HUES64 (cell line): ENCODE measurements around the gene SLC43A3.

Experiments
- H3K27ac ChIP-seq: 2 replicates; pipeline ENCODE4 v1.7.0; 2013; ENCODE audit warnings: low read depth, low read length, inconsistent platforms
- H3K27me3 ChIP-seq: 2 replicates; pipeline ENCODE4 v1.6.1; 2013; ENCODE audit warnings: mild to moderate bottlenecking, low read length; ENCODE audit not compliant: insufficient read depth
- H3K36me3 ChIP-seq: 2 replicates; pipeline ENCODE4 v1.6.1; 2013; ENCODE audit warnings: mild to moderate bottlenecking, low read length; ENCODE audit not compliant: insufficient read depth
- H3K4me1 ChIP-seq: 2 replicates; pipeline ENCODE4 v1.6.1; 2013; ENCODE audit warnings: mild to moderate bottlenecking, low read length, moderate library complexity; ENCODE audit not compliant: insufficient read depth
- H3K4me3 ChIP-seq: 2 replicates; pipeline ENCODE4 v1.5.1; 2013; ENCODE audit warnings: mild to moderate bottlenecking, low read length, moderate library complexity
- H3K9ac ChIP-seq: 2 replicates; pipeline ENCODE4 v1.6.1; 2013; ENCODE audit warnings: mild to moderate bottlenecking, low read depth, low read length
- H3K9me3 ChIP-seq: 2 replicates; pipeline ENCODE4 v1.6.1; 2013; ENCODE audit warnings: low read depth, low read length; ENCODE audit not compliant: insufficient read depth
- WGBS: fragments of 150-250, 120-280 bp; methylation state at CpG from one replicate; pipeline ENCODE4 v1.1.7; 2013; ENCODE audit warnings: missing lambda C conversion rate; 5-methylcytosine and 5-hydroxymethylcytosine counted together

SLC43A3 gene

DNA sequence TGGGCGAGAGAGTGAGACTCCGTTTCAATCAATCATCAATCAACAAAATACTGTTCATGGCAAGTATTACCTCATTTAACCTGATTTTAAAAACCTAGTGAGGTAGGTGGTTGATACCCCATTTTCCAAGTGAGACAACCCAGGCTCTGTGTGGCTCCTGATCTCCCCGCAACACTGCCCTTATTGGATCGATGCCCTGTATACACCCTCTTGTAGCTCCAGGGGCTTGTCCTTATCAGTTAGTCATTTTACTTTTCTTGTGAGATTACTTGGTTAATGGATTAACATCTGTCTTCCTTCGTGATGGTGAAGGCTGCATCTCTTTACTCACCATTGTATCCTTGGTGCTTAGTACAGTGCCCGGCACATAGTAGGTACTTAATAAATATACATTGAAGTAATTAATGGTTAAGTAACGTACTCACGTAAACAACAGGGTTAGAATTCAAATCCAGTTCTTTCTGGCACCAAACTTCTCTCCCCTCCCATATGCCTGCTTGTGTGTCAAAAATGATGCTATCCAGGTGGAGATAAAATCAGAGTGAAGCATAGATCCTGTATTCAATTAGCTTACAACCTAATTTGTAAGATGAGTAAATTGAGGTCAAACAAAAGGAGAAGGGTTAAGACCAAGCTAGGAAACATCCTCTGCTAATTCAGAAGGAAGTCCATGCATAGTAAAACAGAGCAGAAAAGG, 34.7 kb downstream of the SLC43A3 start:
- H3K4me3 ChIP-seq, result no peak overlapping the region
- WGBS, result 76% methylated on average over 4 of the region's 8 CpGs
- H3K4me1 ChIP-seq, result no peaks in the 10 kb centered on the region
- H3K36me3 ChIP-seq, result no peaks in the 10 kb centered on the region
- peaks cover 4% of the 10 kb centered on the region; the same call in 1 of the 2 replicates for H3K27me3 ChIP-seq
- no peaks in the 10 kb centered on the region for H3K9me3 ChIP-seq
- H3K9ac ChIP-seq, result no peak overlapping the region
- H3K27ac ChIP-seq, result no peak overlapping the region

DNA sequence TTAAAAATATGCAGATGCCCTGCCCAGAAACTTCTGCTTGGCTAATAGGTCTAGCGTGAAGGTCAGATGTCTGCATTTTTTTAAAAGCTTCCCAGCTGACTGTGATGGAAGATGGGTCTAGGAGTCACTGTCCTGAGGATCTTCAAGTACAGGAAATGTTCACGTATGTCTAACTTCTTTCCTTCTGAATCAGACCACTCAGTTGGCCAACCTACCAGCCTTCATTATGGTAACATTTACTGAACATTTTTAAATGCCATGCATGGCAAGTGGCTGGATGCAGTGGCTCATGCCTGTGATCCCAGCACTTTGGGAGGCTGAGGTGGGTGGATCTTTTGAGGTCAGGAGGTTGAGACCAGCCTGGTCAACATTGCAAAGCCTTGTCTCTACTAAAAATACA, 35.4 kb downstream of the SLC43A3 start:
- Histone ChIP-seq H3K36me3 (no peaks in the 10 kb centered on the region), H3K9me3 (no peaks in the 10 kb centered on the region), H3K4me3 (no peak overlapping the region), H3K4me1 (no peaks in the 10 kb centered on the region), H3K9ac (no peak overlapping the region), H3K27me3 (peaks cover 4% of the 10 kb centered on the region; the same call in 1 of the 2 replicates), H3K27ac (no peak overlapping the region)
- 86% methylated on average over 2 of the region's 2 CpGs for WGBS

DNA sequence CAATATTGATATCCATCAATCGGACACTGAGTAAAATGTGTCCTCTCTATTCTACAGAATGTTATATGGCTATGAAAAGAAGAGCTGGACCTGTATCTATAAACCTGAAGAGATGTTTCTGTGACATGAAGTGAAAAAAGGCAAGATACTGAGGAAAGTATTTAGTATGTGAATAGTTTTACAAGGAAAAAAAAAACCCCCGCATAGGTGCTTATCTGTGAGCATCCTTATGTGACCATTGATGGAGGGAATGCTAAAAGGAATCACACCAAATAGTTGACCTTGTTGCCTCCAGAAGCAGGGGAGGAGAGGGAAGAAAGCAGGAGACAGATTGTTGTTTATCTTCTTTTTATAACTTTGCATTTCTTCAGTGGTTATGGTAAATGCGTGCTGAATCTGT, 35.8 kb downstream of the SLC43A3 start:
- no peak overlapping the region for H3K4me3 ChIP-seq
- H3K27me3 ChIP-seq, result peaks cover 4% of the 10 kb centered on the region; the same call in 1 of the 2 replicates
- H3K4me1 ChIP-seq, result no peaks in the 10 kb centered on the region
- 88% methylated on average over 2 of the region's 3 CpGs for WGBS
- H3K9me3 ChIP-seq, result no peaks in the 10 kb centered on the region
- H3K9ac ChIP-seq, result no peak overlapping the region
- no peak overlapping the region for H3K27ac ChIP-seq
- H3K36me3 ChIP-seq, result no peaks in the 10 kb centered on the region

DNA sequence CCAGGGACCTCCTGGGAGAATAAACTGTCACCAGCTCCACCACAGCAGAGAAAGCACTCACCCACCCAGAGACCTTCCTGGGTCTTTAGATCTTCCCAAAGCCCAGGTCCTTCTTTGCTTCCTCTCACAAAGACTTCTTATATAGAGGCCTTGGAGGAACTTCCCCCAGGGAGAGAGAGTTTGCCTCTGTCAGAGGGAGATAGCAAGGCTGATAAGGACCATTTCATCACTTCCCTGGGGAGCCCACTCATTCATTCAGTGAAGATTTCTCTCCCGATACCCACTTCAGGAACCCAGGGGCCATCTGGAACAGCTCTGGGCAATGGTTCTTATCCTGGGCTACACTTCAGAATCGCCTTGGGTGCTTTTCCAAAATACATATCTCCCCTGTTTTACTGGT, 36.4 kb downstream of the SLC43A3 start, which contains the start of gene PRG2:
Gene PRG2, minus strand, starts transcription at position 116 of the 400 bp plus-strand sequence. CDS start 706 bp downstream, outside the sequence.
- Histone ChIP-seq H3K36me3 (no peaks in the 10 kb centered on the region), H3K27me3 (peaks cover 4% of the 10 kb centered on the region; the same call in 1 of the 2 replicates), H3K9me3 (no peaks in the 10 kb centered on the region), H3K9ac (no peak within 1 kb of the TSS), H3K27ac (no peak within 1 kb of the TSS), H3K4me3 (no peak within 1 kb of the TSS), H3K4me1 (no peaks in the 10 kb centered on the region)
- 80% methylated on average over 2 of the region's 2 CpGs for WGBS

DNA sequence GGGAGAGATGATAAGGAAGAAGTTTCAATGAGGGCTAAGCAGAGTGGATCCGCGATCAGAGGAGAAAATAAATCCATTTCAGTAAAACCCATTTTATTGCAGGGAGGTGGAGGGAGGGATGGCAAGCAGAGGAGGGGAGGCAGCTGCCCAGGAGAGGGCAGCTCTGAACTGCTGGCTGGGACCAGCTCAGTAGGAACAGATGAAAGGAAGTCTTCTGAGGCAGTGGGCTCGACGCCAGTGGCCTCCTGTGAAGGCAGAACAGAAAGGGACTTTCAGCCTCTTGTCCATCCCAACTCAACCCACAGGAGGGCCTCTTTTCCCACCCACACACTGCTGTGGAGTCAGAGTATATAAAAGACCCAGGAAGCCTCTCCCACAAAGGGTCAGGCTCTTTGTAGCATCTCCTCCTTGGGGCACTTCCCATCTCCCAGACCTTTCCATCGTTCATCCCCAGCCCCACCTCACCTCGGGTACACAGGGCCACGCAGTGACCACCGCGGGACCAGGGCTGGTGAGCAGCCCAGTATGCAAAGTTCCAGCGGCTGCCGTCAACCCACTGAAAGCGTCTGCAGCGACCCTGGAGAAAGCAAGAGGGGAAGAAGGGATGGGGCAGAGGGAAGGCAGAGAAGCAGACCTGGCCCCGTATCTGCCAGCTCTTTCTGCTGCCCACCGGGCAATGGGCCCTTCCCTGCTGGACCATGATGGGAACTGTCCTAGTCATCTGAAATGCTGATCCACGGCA, 39.5 kb downstream of the SLC43A3 start:
- no peak overlapping the region for H3K9ac ChIP-seq
- no peak overlapping the region for H3K4me3 ChIP-seq
- H3K27ac ChIP-seq, result no peak overlapping the region
- H3K27me3 ChIP-seq, result peaks cover 4% of the 10 kb centered on the region; the same call in 1 of the 2 replicates
- H3K9me3 ChIP-seq, result no peaks in the 10 kb centered on the region
- no peaks in the 10 kb centered on the region for H3K4me1 ChIP-seq
- no peaks in the 10 kb centered on the region for H3K36me3 ChIP-seq
- 86% methylated on average over 16 of the region's 16 CpGs for WGBS

DNA sequence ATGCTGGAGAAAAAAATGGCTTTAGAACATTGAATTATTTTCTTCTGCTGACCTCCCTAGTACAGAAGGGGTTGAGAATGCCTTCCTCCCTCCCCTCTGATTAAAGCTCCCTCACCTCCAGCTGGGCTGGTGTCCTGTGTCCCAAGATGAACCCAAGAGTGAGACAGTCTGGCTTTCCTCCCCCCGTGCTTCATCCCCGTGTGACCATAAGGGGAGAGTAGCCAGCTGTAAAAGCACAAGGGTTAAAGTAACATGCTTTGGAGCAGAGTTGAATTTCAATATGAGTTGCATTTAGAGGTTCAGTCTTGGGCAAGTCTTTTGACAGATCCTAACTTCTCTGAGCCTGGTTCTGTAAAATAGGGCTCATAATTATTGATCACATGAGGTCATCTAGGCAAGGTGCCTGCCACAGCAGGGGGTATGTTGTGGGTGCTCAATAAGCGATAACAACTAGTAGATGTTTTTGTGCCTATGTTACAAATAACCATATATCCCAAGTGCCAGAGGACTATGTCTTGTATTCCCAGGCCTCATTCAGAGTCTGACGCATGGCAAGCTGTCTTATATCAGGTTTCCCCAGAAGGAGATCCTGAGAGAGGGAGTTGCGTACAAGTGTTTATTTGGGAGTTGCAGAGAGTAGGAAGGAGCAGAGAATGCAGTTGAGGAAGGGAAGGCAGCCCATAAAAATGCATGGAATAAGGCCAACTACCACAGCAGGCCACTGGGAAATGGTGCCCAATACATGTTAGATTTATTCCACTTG, 40.6 kb downstream of the SLC43A3 start:
- Histone ChIP-seq H3K27me3 (peaks cover 4% of the 10 kb centered on the region; the same call in 1 of the 2 replicates), H3K4me1 (no peaks in the 10 kb centered on the region), H3K4me3 (no peak overlapping the region), H3K9me3 (no peaks in the 10 kb centered on the region), H3K36me3 (no peaks in the 10 kb centered on the region), H3K27ac (no peak overlapping the region), H3K9ac (no peak overlapping the region)
- 86% methylated on average over 4 of the region's 5 CpGs for WGBS

DNA sequence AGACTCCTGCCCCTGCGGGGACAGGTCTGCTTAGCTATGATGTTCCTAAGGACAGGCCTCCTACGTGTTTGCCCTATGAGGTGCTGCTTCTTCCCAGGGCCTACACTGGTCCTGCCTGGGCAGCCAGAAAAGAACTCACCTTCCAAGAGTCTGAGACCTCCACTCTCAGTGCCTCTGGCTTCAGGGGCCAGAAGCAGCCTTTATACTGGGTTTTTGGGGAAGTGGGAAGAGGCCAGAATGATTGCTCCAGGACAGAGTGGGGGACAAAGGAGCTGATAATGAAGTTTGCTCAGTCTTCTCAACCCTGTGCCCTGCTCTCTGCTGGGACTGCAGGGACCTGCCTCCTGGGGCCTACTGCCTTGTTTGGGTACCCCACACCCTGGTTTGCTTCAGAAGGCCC, 45.9 kb downstream of the SLC43A3 start, which contains the start of gene PRG3:
Gene PRG3, minus strand, starts transcription at position 176 of the 400 bp plus-strand sequence. CDS start 442 bp downstream, outside the sequence.
- Histone ChIP-seq H3K9me3 (no peaks in the 10 kb centered on the region), H3K4me3 (no peak within 1 kb of the TSS), H3K27me3 (peaks cover 5% of the 10 kb centered on the region), H3K27ac (no peak within 1 kb of the TSS), H3K4me1 (no peaks in the 10 kb centered on the region), H3K36me3 (no peaks in the 10 kb centered on the region), H3K9ac (no peak within 1 kb of the TSS)
- 71% methylated on average over 2 of the region's 2 CpGs for WGBS

DNA sequence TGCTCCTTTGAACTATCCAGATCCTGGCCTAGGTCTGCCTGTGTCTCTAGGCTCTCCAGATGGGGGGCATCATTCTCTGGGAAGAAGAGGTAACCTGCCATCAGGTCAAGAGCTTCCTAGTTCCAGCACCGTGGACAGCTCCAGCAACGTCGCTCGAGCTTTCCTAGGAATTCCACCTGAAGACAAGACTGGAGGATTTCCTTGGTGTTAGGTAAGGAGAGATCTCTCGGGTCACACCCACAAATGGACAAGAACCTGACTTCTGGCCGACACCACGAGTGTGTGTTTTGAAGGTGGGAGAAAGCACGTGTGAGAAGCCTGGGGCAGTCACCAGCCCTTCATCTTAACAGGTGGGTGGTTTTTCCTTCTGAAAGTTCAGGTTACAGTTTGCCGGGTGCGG, 47.2 kb downstream of the SLC43A3 start:
- 30% methylated on average over 10 of the region's 10 CpGs for WGBS
- Histone ChIP-seq H3K4me1 (no peaks in the 10 kb centered on the region), H3K4me3 (no peak overlapping the region), H3K27ac (no peak overlapping the region), H3K9me3 (no peaks in the 10 kb centered on the region), H3K9ac (no peak overlapping the region), H3K36me3 (no peaks in the 10 kb centered on the region), H3K27me3 (peaks cover 5% of the 10 kb centered on the region)

DNA sequence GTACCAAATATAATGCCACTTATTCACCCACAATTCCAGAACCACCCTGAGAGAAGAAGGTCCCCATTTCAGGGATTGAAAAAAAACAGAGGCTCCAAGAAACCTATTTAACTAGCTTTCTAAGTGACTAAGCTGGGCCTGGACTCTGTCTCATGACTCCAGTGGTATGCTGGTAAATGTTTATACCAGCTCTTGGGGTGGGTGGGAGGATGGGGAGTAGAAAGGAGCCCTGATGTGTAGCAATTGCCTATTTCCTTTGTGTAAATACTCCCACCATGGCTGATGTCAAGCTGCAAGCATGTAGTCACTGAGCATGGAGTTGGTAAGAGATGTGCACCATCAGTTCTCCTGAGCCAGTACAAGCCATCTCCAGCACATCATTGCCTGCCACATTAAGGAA, 48.7 kb downstream of the SLC43A3 start:
- no peaks in the 10 kb centered on the region for H3K4me1 ChIP-seq
- H3K9me3 ChIP-seq, result no peaks in the 10 kb centered on the region
- no peak overlapping the region for H3K27ac ChIP-seq
- no peaks in the 10 kb centered on the region for H3K36me3 ChIP-seq
- peaks cover 5% of the 10 kb centered on the region for H3K27me3 ChIP-seq
- H3K9ac ChIP-seq, result no peak overlapping the region
- H3K4me3 ChIP-seq, result no peak overlapping the region

DNA sequence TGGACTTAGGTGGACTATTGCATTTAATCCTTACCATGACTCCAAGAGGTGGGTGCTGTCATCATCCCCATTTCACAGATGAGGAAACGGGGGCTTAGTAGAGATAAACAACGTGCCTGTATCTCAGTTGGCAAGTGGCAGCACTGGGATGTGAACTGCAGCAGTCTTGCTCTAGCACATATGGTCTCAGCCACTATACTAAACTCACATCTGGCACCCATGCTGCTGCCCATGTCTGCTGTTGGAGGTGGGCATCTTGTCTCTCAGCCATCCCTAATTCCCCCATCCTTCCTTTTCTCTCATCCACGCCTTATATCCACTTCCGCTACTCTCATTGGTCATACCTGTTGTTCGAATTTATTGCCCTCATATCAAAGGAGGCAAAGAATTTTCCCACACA, 49.8 kb downstream of the SLC43A3 start:
- Histone ChIP-seq H3K4me1 (no peaks in the 10 kb centered on the region), H3K9me3 (no peaks in the 10 kb centered on the region), H3K27ac (no peak overlapping the region), H3K36me3 (no peaks in the 10 kb centered on the region), H3K9ac (no peak overlapping the region), H3K27me3 (peaks cover 5% of the 10 kb centered on the region), H3K4me3 (no peak overlapping the region; the same call in 1 of the 2 replicates)
- WGBS, result 77% methylated on average over 5 of the region's 5 CpGs
